ENCODE measurements around the gene THEM4.

THEM4 gene

DNA sequence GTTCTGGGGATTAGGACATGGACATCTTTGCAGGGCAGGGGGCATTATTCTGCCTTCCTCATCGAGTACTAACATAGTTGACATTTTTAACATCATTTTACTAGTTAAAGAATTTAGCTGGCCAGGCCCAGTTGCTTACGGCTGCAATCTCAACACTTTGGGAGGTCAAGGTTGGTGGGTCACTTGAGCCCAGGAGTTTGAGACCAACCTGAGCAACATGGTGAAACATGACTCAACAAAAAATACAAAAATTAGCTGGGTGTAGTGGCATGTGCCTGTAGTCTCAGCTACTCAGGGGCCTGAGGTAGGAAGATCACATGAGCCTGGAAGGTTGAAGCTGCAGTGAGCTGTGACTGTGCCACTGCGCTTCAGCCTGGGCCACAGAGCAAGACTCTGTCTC lies 29.8 kb upstream of the THEM4 start (continued):
- TF ChIP-seq SNAI2 (CRISPR knock-in tag; IDR thresholded peaks at IDR 0.05) = no peak
- no peak for TF ChIP-seq PPARA (CRISPR knock-in tag; IDR thresholded peaks at IDR 0.05; ENCODE audit: borderline replicate concordance)
- no peak for TF ChIP-seq PATZ1 (CRISPR knock-in tag; IDR thresholded peaks at IDR 0.05; ENCODE audit: borderline replicate concordance)
- TF ChIP-seq CSRNP3 (CRISPR knock-in tag; IDR thresholded peaks at IDR 0.05) = no peak
- TF ChIP-seq BACH2 (CRISPR knock-in tag; IDR thresholded peaks at IDR 0.05; ENCODE audit: borderline replicate concordance) = no peak
- no peak for TF ChIP-seq TCF4 (CRISPR knock-in tag; IDR thresholded peaks at IDR 0.05; ENCODE audit: borderline replicate concordance)
- TF ChIP-seq RARB (CRISPR knock-in tag; IDR thresholded peaks at IDR 0.05) = no peak

GRCh38 chr1:151936653-151937052 lies 27.3 kb upstream of the THEM4 start:
- TF ChIP-seq, protein P1, sequence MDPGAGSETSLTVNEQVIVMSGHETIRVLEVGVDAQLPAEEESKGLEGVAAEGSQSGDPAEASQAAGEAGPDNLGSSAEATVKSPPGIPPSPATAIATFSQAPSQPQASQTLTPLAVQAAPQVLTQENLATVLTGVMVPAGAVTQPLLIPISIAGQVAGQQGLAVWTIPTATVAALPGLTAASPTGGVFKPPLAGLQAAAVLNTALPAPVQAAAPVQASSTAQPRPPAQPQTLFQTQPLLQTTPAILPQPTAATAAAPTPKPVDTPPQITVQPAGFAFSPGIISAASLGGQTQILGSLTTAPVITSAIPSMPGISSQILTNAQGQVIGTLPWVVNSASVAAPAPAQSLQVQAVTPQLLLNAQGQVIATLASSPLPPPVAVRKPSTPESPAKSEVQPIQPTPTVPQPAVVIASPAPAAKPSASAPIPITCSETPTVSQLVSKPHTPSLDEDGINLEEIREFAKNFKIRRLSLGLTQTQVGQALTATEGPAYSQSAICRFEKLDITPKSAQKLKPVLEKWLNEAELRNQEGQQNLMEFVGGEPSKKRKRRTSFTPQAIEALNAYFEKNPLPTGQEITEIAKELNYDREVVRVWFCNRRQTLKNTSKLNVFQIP (CRISPR knock-in tag; IDR thresholded peaks at IDR 0.05; ENCODE audit: borderline replicate concordance, low read depth) = no peak
- TF ChIP-seq TCF4 (CRISPR knock-in tag; IDR thresholded peaks at IDR 0.05; ENCODE audit: borderline replicate concordance) (no peak), ZFP3 (CRISPR knock-in tag; IDR thresholded peaks at IDR 0.05) (no peak), TOX (CRISPR knock-in tag; IDR thresholded peaks at IDR 0.05; ENCODE audit: borderline replicate concordance) (no peak), ESRRG (CRISPR knock-in tag; IDR thresholded peaks at IDR 0.05) (no peak), ZNF565 (CRISPR knock-in tag; conservative IDR thresholded peaks at IDR 0.05; ENCODE audit: low read depth) (no peak), ZNF8 (CRISPR knock-in tag; IDR thresholded peaks at IDR 0.05) (no peak), SNAI2 (CRISPR knock-in tag; IDR thresholded peaks at IDR 0.05) (no peak), PPARA (CRISPR knock-in tag; IDR thresholded peaks at IDR 0.05; ENCODE audit: borderline replicate concordance) (no peak), TSHZ2 (CRISPR knock-in tag; IDR thresholded peaks at IDR 0.05) (no peak), RARB (CRISPR knock-in tag; IDR thresholded peaks at IDR 0.05) (no peak), OSR1 (CRISPR knock-in tag; IDR thresholded peaks at IDR 0.05) (no peak), ARNTL (CRISPR knock-in tag; IDR thresholded peaks at IDR 0.05; ENCODE audit: borderline replicate concordance, low read depth) (no peak), BACH2 (CRISPR knock-in tag; IDR thresholded peaks at IDR 0.05; ENCODE audit: borderline replicate concordance) (no peak), ZC3H10 (CRISPR knock-in tag; IDR thresholded peaks at IDR 0.05) (no peak), PATZ1 (CRISPR knock-in tag; IDR thresholded peaks at IDR 0.05; ENCODE audit: borderline replicate concordance) (no peak), CSRNP3 (CRISPR knock-in tag; IDR thresholded peaks at IDR 0.05) (no peak), CREB5 (CRISPR knock-in tag; IDR thresholded peaks at IDR 0.05; ENCODE audit: low read depth) (no peak), ZFP30 (CRISPR knock-in tag; IDR thresholded peaks at IDR 0.05) (no peak), GLIS3 (CRISPR knock-in tag; IDR thresholded peaks at IDR 0.05) (no peak)
- no peak for ATAC-seq
